Measurements from ENCODE around the gene RPS6KA2.

DNA sequence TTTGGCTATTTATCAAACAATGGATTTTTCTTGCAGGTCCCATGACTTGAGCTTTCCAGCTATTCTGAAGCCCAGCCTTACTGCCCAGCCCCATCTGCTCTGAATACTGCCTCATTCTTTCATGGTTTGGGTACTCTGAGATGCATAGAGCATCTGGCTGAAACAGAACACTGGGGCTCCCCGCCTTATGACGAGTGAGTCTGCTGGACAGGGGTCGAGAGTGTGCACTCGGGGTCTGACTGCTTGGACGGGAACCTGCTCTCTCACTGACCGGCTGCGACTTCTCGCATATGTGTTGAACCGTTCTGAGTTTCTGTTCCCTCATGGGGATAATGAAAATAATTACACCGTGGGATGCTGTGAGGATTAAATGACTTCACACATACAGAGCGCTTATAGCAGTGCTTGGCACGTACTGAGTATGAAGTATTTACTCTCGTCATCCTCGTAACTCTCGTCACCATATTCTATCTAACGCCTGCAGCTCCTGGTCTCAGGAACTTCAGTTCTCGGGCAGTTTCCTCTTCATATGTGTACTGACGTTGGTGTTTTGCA lies 184.8 kb downstream of the RPS6KA2 start:
- TF ChIP-seq, protein P1, sequence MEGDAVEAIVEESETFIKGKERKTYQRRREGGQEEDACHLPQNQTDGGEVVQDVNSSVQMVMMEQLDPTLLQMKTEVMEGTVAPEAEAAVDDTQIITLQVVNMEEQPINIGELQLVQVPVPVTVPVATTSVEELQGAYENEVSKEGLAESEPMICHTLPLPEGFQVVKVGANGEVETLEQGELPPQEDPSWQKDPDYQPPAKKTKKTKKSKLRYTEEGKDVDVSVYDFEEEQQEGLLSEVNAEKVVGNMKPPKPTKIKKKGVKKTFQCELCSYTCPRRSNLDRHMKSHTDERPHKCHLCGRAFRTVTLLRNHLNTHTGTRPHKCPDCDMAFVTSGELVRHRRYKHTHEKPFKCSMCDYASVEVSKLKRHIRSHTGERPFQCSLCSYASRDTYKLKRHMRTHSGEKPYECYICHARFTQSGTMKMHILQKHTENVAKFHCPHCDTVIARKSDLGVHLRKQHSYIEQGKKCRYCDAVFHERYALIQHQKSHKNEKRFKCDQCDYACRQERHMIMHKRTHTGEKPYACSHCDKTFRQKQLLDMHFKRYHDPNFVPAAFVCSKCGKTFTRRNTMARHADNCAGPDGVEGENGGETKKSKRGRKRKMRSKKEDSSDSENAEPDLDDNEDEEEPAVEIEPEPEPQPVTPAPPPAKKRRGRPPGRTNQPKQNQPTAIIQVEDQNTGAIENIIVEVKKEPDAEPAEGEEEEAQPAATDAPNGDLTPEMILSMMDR (IDR thresholded peaks at IDR 0.05), result no peak
- no peak for TF ChIP-seq POLR2A (IDR thresholded peaks at IDR 0.05)
